Small intestine (tissue), 7 donors: ENCODE measurements around the gene NRL. TPM values are rescaled to one million over a fixed set of nuclear protein-coding genes. Genes with fewer than 3 reads are reported as not detected.

Experiments
- DNase-seq, 2 donors: peaks; one replicate each; pipeline versions ENCODE4 v3.0.0 to v3.0.0-alpha.2; 2013
- FAIRE-seq: peaks from 2 replicates; lab custom pipeline; 2012; peaks lifted over from hg19 to GRCh38; lab: Jason Lieb, UNC
- H3K27ac ChIP-seq, 3 donors: one replicate each; pipeline ENCODE4 v1.5.1; 2013; ENCODE audit warnings: low read length in 2 of 3, mild to moderate bottlenecking in 2 of 3, control low read depth in 1 of 3, inconsistent platforms in 1 of 3, low read depth in 1 of 3, moderate library complexity in 1 of 3
- H3K27me3 ChIP-seq, 3 donors: one replicate each; pipeline ENCODE4 v1.6.1; 2013; ENCODE audit warnings: low read length in 3 of 3, inconsistent platforms in 1 of 3; ENCODE audit not compliant: control insufficient read depth in 3 of 3, insufficient read depth in 3 of 3
- H3K36me3 ChIP-seq, 3 donors: one replicate each; pipeline ENCODE4 v1.6.1; 2013; ENCODE audit warnings: low read length in 3 of 3, inconsistent platforms in 1 of 3, low read depth in 1 of 3, mild to moderate bottlenecking in 1 of 3, moderate library complexity in 1 of 3; ENCODE audit not compliant: control insufficient read depth in 3 of 3, insufficient read depth in 2 of 3
- H3K4me1 ChIP-seq, 3 donors: one replicate each; pipeline ENCODE4 v1.6.1; 2013; ENCODE audit warnings: low read length in 2 of 3, inconsistent platforms in 1 of 3, low read depth in 1 of 3, mild to moderate bottlenecking in 1 of 3, moderate library complexity in 1 of 3; ENCODE audit not compliant: control insufficient read depth in 3 of 3, insufficient read depth in 2 of 3
- H3K4me3 ChIP-seq, 3 donors: one replicate each; pipeline ENCODE4 v1.5.1; 2013; ENCODE audit warnings: low read length in 3 of 3, control low read depth in 1 of 3, inconsistent platforms in 1 of 3, low read depth in 1 of 3, mild to moderate bottlenecking in 1 of 3, moderate library complexity in 1 of 3
- H3K9me3 ChIP-seq, 2 donors: one replicate each; pipeline ENCODE4 v1.6.1; 2013; ENCODE audit warnings: low read depth in 1 of 2, low read length in 1 of 2; ENCODE audit not compliant: control insufficient read depth in 2 of 2, insufficient read depth in 1 of 2
- WGBS, 3 donors: extraction: QIAGEN DNeasy Blood & Tissue Kit; methylation state at CpG; one replicate each; pipeline ENCODE4 v1.1.7; 2013; 5-methylcytosine and 5-hydroxymethylcytosine counted together
- polyA plus RNA-seq, 4 donors: library from polyadenylated mRNA; stranded (reverse) in 3 of 4; unstranded in 1 of 4; fragments of 200-250 nt in 3 of 4; fragments of 120-200 nt in 1 of 4; gene quantifications; one replicate each; pipeline versions ENCODE4 v1.2.1 to v1.2.3, GENCODE V29; 2013
- donor health status: healthy with polysubstance abuse.
- donor health status: control.
- donor health status: control.
- donor health status: Bipolar disorder and iron deficiency.
- donor health status: healthy.

NRL gene
- polyA plus RNA-seq, 4 donors = 1.5 to 4.0 (median 2.7) TPM

- H3K4me3 ChIP-seq = no peak overlapping the region
- peaks cover 3 to 57% (median 15%) of the 10 kb centered on the region in 3 donors for H3K36me3 ChIP-seq
- no peak overlapping the region for H3K27ac ChIP-seq
- DNase-seq (no peak), FAIRE-seq (no peak)
- H3K9me3 ChIP-seq = no peaks in the 10 kb centered on the region
- H3K4me1 ChIP-seq = no peaks in the 10 kb centered on the region
- WGBS, 3 donors = 85 to 87% (median 86%) methylated on average over 9 of the region's 9 CpGs
- H3K27me3 ChIP-seq = no peaks in the 10 kb centered on the region
Measured at GRCh38 chr14:24123424-24124417, 9.0 kb upstream of the NRL start.

DNA sequence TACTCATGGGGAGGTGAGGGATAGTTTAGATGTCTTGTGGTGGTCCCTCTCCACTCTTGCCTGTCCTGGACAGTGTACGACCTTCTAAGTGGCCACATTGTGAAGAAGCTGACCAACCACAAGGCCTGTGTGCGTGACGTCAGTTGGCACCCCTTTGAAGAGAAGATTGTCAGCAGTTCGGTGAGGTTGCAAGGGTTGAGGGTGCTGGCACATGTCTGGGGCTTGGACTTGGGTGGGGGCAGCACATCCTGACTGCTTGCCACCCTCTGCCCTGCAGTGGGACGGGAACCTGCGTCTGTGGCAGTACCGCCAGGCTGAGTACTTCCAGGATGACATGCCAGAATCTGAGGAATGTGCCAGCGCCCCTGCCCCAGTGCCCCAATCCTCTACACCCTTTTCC, 8.1 kb upstream of the NRL start:
- no peak for DNase-seq
- no peak for FAIRE-seq
- no peak overlapping the region for H3K4me3 ChIP-seq
- no peaks in the 10 kb centered on the region for H3K27me3 ChIP-seq
- no peak overlapping the region for H3K27ac ChIP-seq
- 95% methylated on average over 8 of the region's 8 CpGs for WGBS, 3 donors
- H3K36me3 ChIP-seq = peaks cover 3 to 66% (median 18%) of the 10 kb centered on the region in 3 donors
- H3K4me1 ChIP-seq = peaks cover 0 to under 1% (median 0%) of the 10 kb centered on the region in 3 donors
- no peaks in the 10 kb centered on the region for H3K9me3 ChIP-seq

- Histone ChIP-seq H3K4me1 (peaks cover 0 to 5% (median 0%) of the 10 kb centered on the region in 3 donors), H3K27ac (no peak overlapping the region), H3K4me3 (no peak overlapping the region), H3K9me3 (no peaks in the 10 kb centered on the region), H3K36me3 (peaks cover 3 to 69% (median 18%) of the 10 kb centered on the region in 3 donors), H3K27me3 (no peaks in the 10 kb centered on the region)
- DNase-seq (no peak), FAIRE-seq (no peak)
- WGBS, 3 donors = 91 to 100% (median 98%) methylated on average over 4 of the region's 4 CpGs
Measured at GRCh38 chr14:24122416-24122815, 7.7 kb upstream of the NRL start.

- no peak overlapping the region for H3K4me3 ChIP-seq
- FAIRE-seq (no peak), DNase-seq (no peak)
- H3K36me3 ChIP-seq = peaks cover 3 to 75% (median 18%) of the 10 kb centered on the region in 3 donors
- no peaks in the 10 kb centered on the region for H3K27me3 ChIP-seq
- H3K9me3 ChIP-seq = no peaks in the 10 kb centered on the region
- no peak overlapping the region for H3K27ac ChIP-seq
- WGBS, 3 donors = 94 to 97% (median 97%) methylated on average over 8 of the region's 8 CpGs
- H3K4me1 ChIP-seq = peaks cover 0 to 9% (median 6%) of the 10 kb centered on the region in 3 donors
Measured at GRCh38 chr14:24121210-24121609, 6.5 kb upstream of the NRL start.

DNA sequence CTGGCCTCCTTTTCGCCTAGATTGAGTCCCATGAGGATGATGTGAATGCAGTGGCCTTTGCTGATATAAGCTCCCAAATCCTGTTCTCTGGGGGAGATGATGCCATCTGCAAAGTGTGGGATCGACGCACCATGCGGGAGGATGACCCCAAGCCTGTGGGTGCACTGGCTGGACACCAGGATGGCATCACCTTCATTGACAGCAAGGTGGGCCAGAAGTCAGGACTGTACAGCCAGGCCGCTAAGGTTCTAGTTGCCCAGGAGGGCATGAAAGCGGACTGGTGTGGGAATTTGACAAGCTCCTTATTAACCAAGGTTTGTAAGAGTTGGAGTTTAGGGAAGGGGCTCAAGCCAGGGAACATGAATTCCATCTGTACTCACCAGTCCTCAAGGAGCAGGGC, 4.9 kb upstream of the NRL start:
- H3K4me1 ChIP-seq = peaks cover 0 to 13% (median 9%) of the 10 kb centered on the region in 3 donors
- H3K27me3 ChIP-seq = no peaks in the 10 kb centered on the region
- H3K36me3 ChIP-seq = peaks cover 3 to 73% (median 18%) of the 10 kb centered on the region in 3 donors
- FAIRE-seq (no peak), DNase-seq (no peak)
- WGBS, 3 donors = 96 to 99% (median 96%) methylated on average over 6 of the region's 6 CpGs
- no peak overlapping the region for H3K27ac ChIP-seq
- no peak overlapping the region for H3K4me3 ChIP-seq
- H3K9me3 ChIP-seq = no peaks in the 10 kb centered on the region

DNA sequence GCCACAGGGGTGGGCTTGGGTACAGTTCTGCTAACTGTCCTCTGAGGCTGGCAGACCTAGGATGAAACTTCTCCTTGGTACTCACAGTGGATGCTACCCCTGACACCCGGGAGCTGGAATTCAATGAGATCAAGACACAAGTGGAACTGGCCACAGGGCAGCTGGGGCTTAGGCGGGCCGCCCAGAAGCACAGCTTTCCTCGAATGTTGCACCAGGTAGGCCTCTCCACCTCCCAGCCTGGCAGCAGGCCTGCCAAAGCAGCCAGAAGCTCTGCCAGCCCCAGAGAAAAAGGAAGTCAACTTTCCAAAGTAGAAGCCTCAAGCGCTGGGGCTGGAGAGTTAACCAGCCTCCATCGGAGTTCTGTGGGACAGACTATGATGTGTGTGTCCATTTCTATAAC, 2.4 kb upstream of the NRL start:
- H3K27me3 ChIP-seq = no peaks in the 10 kb centered on the region
- H3K36me3 ChIP-seq = peaks cover 3 to 51% (median 8%) of the 10 kb centered on the region in 3 donors
- DNase-seq (no peak), FAIRE-seq (no peak)
- H3K4me3 ChIP-seq = no peak overlapping the region
- WGBS, 3 donors = 83 to 91% (median 83%) methylated on average over 6 of the region's 6 CpGs
- no peak overlapping the region for H3K27ac ChIP-seq
- H3K9me3 ChIP-seq = no peaks in the 10 kb centered on the region
- H3K4me1 ChIP-seq = peaks cover 0 to 14% (median 13%) of the 10 kb centered on the region in 3 donors

GRCh38 chr14:24116128-24116814, 1.5 kb upstream of the NRL start:
- Histone ChIP-seq H3K4me1 (peaks cover 0 to 15% (median 13%) of the 10 kb centered on the region in 3 donors), H3K9me3 (no peaks in the 10 kb centered on the region), H3K36me3 (peaks cover 3 to 43% (median 8%) of the 10 kb centered on the region in 3 donors), H3K27ac (no peak overlapping the region), H3K4me3 (peak overlapping the region in 2 of 3 donors; percentile 87 to 95), H3K27me3 (no peaks in the 10 kb centered on the region)
- no peak for FAIRE-seq
- 51 to 73% (median 62%) methylated on average over 6 of the region's 6 CpGs for WGBS, 3 donors
- no peak for DNase-seq

DNA sequence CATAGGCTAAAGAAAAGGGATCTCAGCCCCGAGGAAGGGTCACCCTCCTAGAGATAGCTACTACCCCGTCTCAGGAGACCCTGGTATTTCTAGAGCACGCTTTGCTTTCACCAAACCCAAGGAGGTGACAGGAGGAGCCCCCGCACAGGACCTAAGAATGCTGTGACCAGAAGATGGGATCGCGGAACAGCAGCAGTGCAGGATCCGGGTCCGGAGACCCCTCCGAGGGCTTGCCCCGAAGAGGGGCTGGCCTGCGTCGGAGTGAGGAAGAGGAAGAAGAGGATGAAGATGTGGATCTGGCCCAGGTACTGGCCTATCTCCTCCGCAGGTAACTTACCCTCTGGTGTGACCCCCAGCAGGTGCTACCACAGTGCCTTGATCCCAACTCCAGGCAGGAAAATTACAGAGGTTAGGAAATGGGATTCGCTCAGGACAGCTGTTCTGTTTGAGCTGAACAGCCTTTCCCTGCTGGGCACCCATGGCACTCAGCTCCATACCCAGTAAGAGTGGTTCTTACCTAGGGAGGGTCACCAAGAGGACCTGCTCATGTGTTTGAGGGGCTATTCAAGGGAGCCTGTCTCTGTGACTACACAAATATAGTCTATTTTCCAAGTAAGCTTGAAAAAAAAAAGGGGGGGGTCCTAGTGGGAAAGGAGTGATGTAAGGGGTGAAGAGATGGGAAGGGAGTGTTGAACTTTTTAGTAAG, 826 bp upstream of the NRL start:
- Histone ChIP-seq H3K27me3 (no peaks in the 10 kb centered on the region), H3K4me1 (peaks cover 0 to 21% (median 13%) of the 10 kb centered on the region in 3 donors), H3K36me3 (peaks cover 1 to 36% (median 7%) of the 10 kb centered on the region in 3 donors), H3K27ac (peak overlapping the region; percentile 84 to 100 (median 98)), H3K9me3 (no peaks in the 10 kb centered on the region), H3K4me3 (peak overlapping the region; percentile 72 to 95 (median 87))
- WGBS, 3 donors = 0 to 3% (median 3%) methylated on average over 14 of the region's 14 CpGs
- no peak for FAIRE-seq
- DNase-seq = no peak
